Parathyroid adenoma (tissue), 2 donors: ENCODE data around the gene ADORA1.

Experiments
- H2AFZ ChIP-seq: fragments of 300-600 bp; sonication (generic); one replicate; pipeline ENCODE4 v1.7.0; 2017; ENCODE audit warnings: antibody characterized with exemption, mild to moderate bottlenecking
- H3K27ac ChIP-seq: fragments of 300-600 bp; sonication (generic); one replicate; pipeline ENCODE4 v1.7.0; 2017
- H3K27me3 ChIP-seq: fragments of 300-600 bp; sonication (generic); one replicate; pipeline ENCODE4 v1.7.0; 2017; ENCODE audit warnings: low read length; ENCODE audit not compliant: control insufficient read depth, insufficient read depth
- H3K36me3 ChIP-seq: fragments of 300-600 bp; sonication (generic); one replicate; pipeline ENCODE4 v1.7.0; 2017; ENCODE audit warnings: low read length; ENCODE audit not compliant: control insufficient read depth, insufficient read depth
- H3K4me1 ChIP-seq: fragments of 300-600 bp; sonication (generic); one replicate; pipeline ENCODE4 v1.7.0; 2017; ENCODE audit warnings: control low read depth
- H3K4me2 ChIP-seq: fragments of 300-600 bp; sonication (generic); one replicate; pipeline ENCODE4 v1.7.0; 2017; ENCODE audit warnings: low read length
- H3K4me3 ChIP-seq: fragments of 300-600 bp; sonication (generic); one replicate; pipeline ENCODE4 v1.7.0; 2017; ENCODE audit warnings: low read depth, low read length
- H3K79me2 ChIP-seq: fragments of 300-600 bp; sonication (generic); one replicate; pipeline ENCODE4 v1.7.0; 2017; ENCODE audit warnings: control low read depth
- H3K9ac ChIP-seq: fragments of 300-600 bp; sonication (generic); one replicate; pipeline ENCODE4 v1.7.0; 2017; ENCODE audit warnings: mild to moderate bottlenecking
- H3K9me3 ChIP-seq: fragments of 300-600 bp; sonication (generic); one replicate; pipeline ENCODE4 v1.7.0; 2017; ENCODE audit warnings: low read length; ENCODE audit not compliant: control insufficient read depth
- CTCF ChIP-seq: fragments of 300-600 bp; sonication (generic); IDR thresholded peaks from one replicate; pipeline ENCODE4 v1.7.0; 2017; ENCODE audit warnings: antibody characterized with exemption, mild to moderate bottlenecking
- donor health status: primary hyperparathyroidism.

Gene ADORA1

GRCh38 chr1:203084588-203085527 is 42.7 kb upstream of the ADORA1 start:
- no peak overlapping the region for H3K4me2 ChIP-seq

GRCh38 chr1:203085528-203086406 is 41.8 kb upstream of the ADORA1 start, which contains the start of gene MYOG:
MYOG (minus strand) TSS chr1:203086012; CDS start chr1:203085961, 51 bp downstream.
- Histone ChIP-seq H3K4me1 (no peaks in the 10 kb centered on the region), H3K27ac (no peak within 1 kb of the TSS), H3K4me2 (no peak within 1 kb of the TSS), H2AFZ (no peak within 1 kb of the TSS), H3K4me3 (no peak within 1 kb of the TSS), H3K9ac (no peak within 1 kb of the TSS), H3K79me2 (no peaks in the 10 kb centered on the region), H3K27me3 (no peaks in the 10 kb centered on the region), H3K36me3 (no peaks in the 10 kb centered on the region), H3K9me3 (no peaks in the 10 kb centered on the region)
- no peak for TF ChIP-seq CTCF

More at GRCh38 chr1:203084588-203085527, 42.7 kb upstream of the ADORA1 start:
- no peaks in the 10 kb centered on the region for H3K4me1 ChIP-seq
- no peaks in the 10 kb centered on the region for H3K27me3 ChIP-seq
- no peaks in the 10 kb centered on the region for H3K79me2 ChIP-seq
- H3K9ac ChIP-seq, result no peak overlapping the region
- no peak overlapping the region for H3K4me3 ChIP-seq
- H3K36me3 ChIP-seq, result no peaks in the 10 kb centered on the region
- no peak overlapping the region for H3K27ac ChIP-seq
- no peak for TF ChIP-seq CTCF
- H3K9me3 ChIP-seq, result no peaks in the 10 kb centered on the region
- H2AFZ ChIP-seq, result no peak overlapping the region

GRCh38 chr1:203086992-203087763 is 40.3 kb upstream of the ADORA1 start:
- Histone ChIP-seq H3K4me1 (no peaks in the 10 kb centered on the region), H3K9ac (no peak overlapping the region), H3K4me2 (no peak overlapping the region), H3K27ac (no peak overlapping the region), H3K36me3 (no peaks in the 10 kb centered on the region), H3K4me3 (no peak overlapping the region), H3K9me3 (no peaks in the 10 kb centered on the region), H3K27me3 (no peaks in the 10 kb centered on the region), H2AFZ (no peak overlapping the region), H3K79me2 (no peaks in the 10 kb centered on the region)
- TF ChIP-seq CTCF, result no peak

GRCh38 chr1:203088441-203088840 is 39.1 kb upstream of the ADORA1 start:
- Histone ChIP-seq H3K27me3 (no peaks in the 10 kb centered on the region), H3K9ac (no peak overlapping the region), H3K79me2 (no peaks in the 10 kb centered on the region), H2AFZ (no peak overlapping the region), H3K4me2 (no peak overlapping the region), H3K4me3 (no peak overlapping the region), H3K9me3 (no peaks in the 10 kb centered on the region), H3K36me3 (no peaks in the 10 kb centered on the region), H3K4me1 (no peaks in the 10 kb centered on the region), H3K27ac (no peak overlapping the region)
- TF ChIP-seq CTCF, result no peak
